ENCODE results near the gene PACS1. TPM values are rescaled to one million over a fixed set of nuclear protein-coding genes. Genes with fewer than 3 reads are reported as not detected.

The PACS1 gene
- total RNA-seq, 5 donors from 2014 or later (not counting 1 experiment from before 2014, with no cell fraction given): 222 to 268 (median 236) TPM

- Mint-ChIP-seq H3K4me1 (no peaks in the 10 kb centered on the region), H3K4me3 (no peak overlapping the region), H3K36me3 (no peaks in the 10 kb centered on the region), H3K9me3 (no peaks in the 10 kb centered on the region), H3K27me3 (peaks cover 4 to 6% of the 10 kb centered on the region in 2 donors), H3K27ac (no peak overlapping the region)
- WGBS (ENCODE audit: insufficient coverage): 93% methylated on average over 5 of the region's 8 CpGs
- Histone ChIP-seq H3K4me3 (ENCODE audit: control insufficient read depth in 1 of 2, extremely low read depth in 1 of 2, low read length in 1 of 2) (no peak overlapping the region), H3K9me3 (no peaks in the 10 kb centered on the region), H3K4me1 (ENCODE audit: control insufficient read depth in 1 of 2, extremely low read depth in 1 of 2, insufficient read depth in 2 of 2, low read length in 2 of 2) (no peaks in the 10 kb centered on the region), H3K36me3 (ENCODE audit: control insufficient read depth in 2 of 2, extremely low read depth in 1 of 2, insufficient read depth in 1 of 2, low read length in 1 of 2) (no peaks in the 10 kb centered on the region), H3K27ac (ENCODE audit: low read length) (no peak overlapping the region), H3K27me3 (replicated peaks in 1 of 2; ENCODE audit: control insufficient read depth in 2 of 2, extremely low read depth in 1 of 2, insufficient read depth in 2 of 2, low read length in 1 of 2) (peaks cover 0 to 23% of the 10 kb centered on the region in 2 experiments)
- CTCF ChIA-PET: interaction anchor here in 1 of 2 donors (0.6 to 0.7 kb wide), 2 partner anchors 184 to 353 kb away, joined by 3 to 7 read pairs; no protein-coding TSS in a partner anchor
- DNase-seq: no peak
- POLR2A ChIA-PET: no interaction called here
- ATAC-seq (replicated peaks in 1 of 4): no peak
Observed at GRCh38 chr11:66032957-66033735, 36.9 kb upstream of the PACS1 start.

GRCh38 chr11:66035653-66036333 lies 34.3 kb upstream of the PACS1 start:
- Mint-ChIP-seq H3K36me3 (no peaks in the 10 kb centered on the region), H3K4me1 (no peaks in the 10 kb centered on the region), H3K27ac (no peak overlapping the region), H3K27me3 (peaks cover 4 to 11% of the 10 kb centered on the region in 2 donors), H3K4me3 (no peak overlapping the region), H3K9me3 (no peaks in the 10 kb centered on the region)
- no peak overlapping the region for H3K27ac ChIP-seq (ENCODE audit: low read length)
- H3K27me3 ChIP-seq (replicated peaks in 1 of 2; ENCODE audit: control insufficient read depth in 2 of 2, extremely low read depth in 1 of 2, insufficient read depth in 2 of 2, low read length in 1 of 2): peaks cover 0 to 25% of the 10 kb centered on the region in 2 experiments
- ChIA-PET CTCF (interaction anchor here in 1 of 2 donors (0.5 kb wide), 1 partner anchor 525 kb away, joined by 4 read pairs; no protein-coding TSS in a partner anchor), POLR2A (no interaction called here)
- H3K9me3 ChIP-seq: no peaks in the 10 kb centered on the region
- no peak for DNase-seq
- 85% methylated on average over 5 of the region's 9 CpGs for WGBS (ENCODE audit: insufficient coverage)
- no peak overlapping the region for H3K4me3 ChIP-seq (ENCODE audit: control insufficient read depth in 1 of 2, extremely low read depth in 1 of 2, low read length in 1 of 2)
- no peaks in the 10 kb centered on the region for H3K4me1 ChIP-seq (ENCODE audit: control insufficient read depth in 1 of 2, extremely low read depth in 1 of 2, insufficient read depth in 2 of 2, low read length in 2 of 2)
- no peak for ATAC-seq (replicated peaks in 1 of 4)
- H3K36me3 ChIP-seq (ENCODE audit: control insufficient read depth in 2 of 2, extremely low read depth in 1 of 2, insufficient read depth in 1 of 2, low read length in 1 of 2): no peaks in the 10 kb centered on the region

- Histone ChIP-seq H3K9me3 (no peaks in the 10 kb centered on the region), H3K27me3 (replicated peaks in 1 of 2; ENCODE audit: control insufficient read depth in 2 of 2, extremely low read depth in 1 of 2, insufficient read depth in 2 of 2, low read length in 1 of 2) (peaks cover 0 to 25% of the 10 kb centered on the region in 2 experiments), H3K27ac (ENCODE audit: low read length) (no peak overlapping the region), H3K36me3 (ENCODE audit: control insufficient read depth in 2 of 2, extremely low read depth in 1 of 2, insufficient read depth in 1 of 2, low read length in 1 of 2) (no peaks in the 10 kb centered on the region), H3K4me3 (ENCODE audit: control insufficient read depth in 1 of 2, extremely low read depth in 1 of 2, low read length in 1 of 2) (no peak overlapping the region), H3K4me1 (ENCODE audit: control insufficient read depth in 1 of 2, extremely low read depth in 1 of 2, insufficient read depth in 2 of 2, low read length in 2 of 2) (no peaks in the 10 kb centered on the region)
- Mint-ChIP-seq H3K36me3 (no peaks in the 10 kb centered on the region), H3K27ac (no peak overlapping the region), H3K9me3 (no peaks in the 10 kb centered on the region), H3K4me3 (no peak overlapping the region), H3K4me1 (no peaks in the 10 kb centered on the region), H3K27me3 (peaks cover 4 to 7% of the 10 kb centered on the region in 2 donors)
- DNase-seq: no peak
- no peak for ATAC-seq (replicated peaks in 1 of 4)
- CTCF ChIA-PET: no interaction called here
- WGBS (ENCODE audit: insufficient coverage): 97% methylated on average over 4 of the region's 5 CpGs
- POLR2A ChIA-PET: no interaction called here
Observed at GRCh38 chr11:66036334-66036710, 33.8 kb upstream of the PACS1 start.

- Mint-ChIP-seq H3K27me3 (peaks cover 4 to 6% of the 10 kb centered on the region in 2 donors), H3K4me1 (no peaks in the 10 kb centered on the region), H3K9me3 (no peaks in the 10 kb centered on the region), H3K36me3 (no peaks in the 10 kb centered on the region), H3K4me3 (no peak overlapping the region), H3K27ac (no peak overlapping the region)
- Histone ChIP-seq H3K27ac (ENCODE audit: low read length) (no peak overlapping the region), H3K9me3 (no peaks in the 10 kb centered on the region), H3K36me3 (ENCODE audit: control insufficient read depth in 2 of 2, extremely low read depth in 1 of 2, insufficient read depth in 1 of 2, low read length in 1 of 2) (no peaks in the 10 kb centered on the region), H3K4me1 (ENCODE audit: control insufficient read depth in 1 of 2, extremely low read depth in 1 of 2, insufficient read depth in 2 of 2, low read length in 2 of 2) (no peaks in the 10 kb centered on the region), H3K4me3 (ENCODE audit: control insufficient read depth in 1 of 2, extremely low read depth in 1 of 2, low read length in 1 of 2) (no peak overlapping the region), H3K27me3 (replicated peaks in 1 of 2; ENCODE audit: control insufficient read depth in 2 of 2, extremely low read depth in 1 of 2, insufficient read depth in 2 of 2, low read length in 1 of 2) (peaks cover 0 to 25% of the 10 kb centered on the region in 2 experiments)
- 71% methylated on average over 1 of the region's 3 CpGs for WGBS (ENCODE audit: insufficient coverage)
- DNase-seq: no peak
- ATAC-seq (replicated peaks in 1 of 4): no peak
- POLR2A ChIA-PET: interaction anchor here in 1 of 2 donors (0.6 kb wide), 1 partner anchor 1152 kb away, joined by 6 read pairs; no protein-coding TSS in a partner anchor
- CTCF ChIA-PET: no interaction called here
Observed at GRCh38 chr11:66037327-66037726, 32.7 kb upstream of the PACS1 start.

DNA sequence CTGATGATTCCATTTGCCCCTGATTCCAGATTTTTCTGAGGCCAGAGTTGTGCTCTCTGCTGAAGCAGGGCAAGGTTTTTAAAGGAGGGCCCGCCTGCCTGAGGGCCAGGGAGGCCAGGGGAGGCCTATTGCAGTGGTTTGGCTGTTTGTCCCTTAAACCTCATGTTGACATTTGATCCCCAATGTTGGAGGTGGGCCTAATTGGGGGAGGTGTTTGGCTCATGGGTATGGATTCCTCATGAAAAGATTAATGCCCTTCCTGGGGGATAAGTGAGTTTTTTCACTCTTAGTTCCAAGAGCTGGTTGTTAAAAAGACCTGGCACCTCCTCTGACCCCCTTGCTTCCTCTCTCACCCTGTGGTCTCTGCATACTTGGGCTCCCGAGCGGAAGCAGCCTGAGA lies 30.3 kb upstream of the PACS1 start:
- H3K27me3 Mint-ChIP-seq: peaks cover 3 to 6% of the 10 kb centered on the region in 2 donors
- Histone ChIP-seq H3K4me1 (ENCODE audit: control insufficient read depth in 1 of 2, extremely low read depth in 1 of 2, insufficient read depth in 2 of 2, low read length in 2 of 2) (peaks cover 0 to under 1% of the 10 kb centered on the region in 2 experiments), H3K9me3 (no peaks in the 10 kb centered on the region), H3K4me3 (ENCODE audit: control insufficient read depth in 1 of 2, extremely low read depth in 1 of 2, low read length in 1 of 2) (no peak overlapping the region), H3K27ac (ENCODE audit: low read length) (no peak overlapping the region), H3K36me3 (ENCODE audit: control insufficient read depth in 2 of 2, extremely low read depth in 1 of 2, insufficient read depth in 1 of 2, low read length in 1 of 2) (no peaks in the 10 kb centered on the region), H3K27me3 (replicated peaks in 1 of 2; ENCODE audit: control insufficient read depth in 2 of 2, extremely low read depth in 1 of 2, insufficient read depth in 2 of 2, low read length in 1 of 2) (peaks cover 0 to 23% of the 10 kb centered on the region in 2 experiments)
- no peak overlapping the region for H3K4me3 Mint-ChIP-seq
- ChIA-PET POLR2A (no interaction called here), CTCF (no interaction called here)
- 86% methylated on average over 2 of the region's 3 CpGs for WGBS (ENCODE audit: insufficient coverage)
- ATAC-seq (replicated peaks in 1 of 4): no peak
- H3K4me1 Mint-ChIP-seq: peaks cover 2 to 5% (median 4%) of the 10 kb centered on the region in 3 donors
- no peak for DNase-seq
- no peak overlapping the region for H3K27ac Mint-ChIP-seq
- H3K9me3 Mint-ChIP-seq: no peaks in the 10 kb centered on the region
- no peaks in the 10 kb centered on the region for H3K36me3 Mint-ChIP-seq

DNA sequence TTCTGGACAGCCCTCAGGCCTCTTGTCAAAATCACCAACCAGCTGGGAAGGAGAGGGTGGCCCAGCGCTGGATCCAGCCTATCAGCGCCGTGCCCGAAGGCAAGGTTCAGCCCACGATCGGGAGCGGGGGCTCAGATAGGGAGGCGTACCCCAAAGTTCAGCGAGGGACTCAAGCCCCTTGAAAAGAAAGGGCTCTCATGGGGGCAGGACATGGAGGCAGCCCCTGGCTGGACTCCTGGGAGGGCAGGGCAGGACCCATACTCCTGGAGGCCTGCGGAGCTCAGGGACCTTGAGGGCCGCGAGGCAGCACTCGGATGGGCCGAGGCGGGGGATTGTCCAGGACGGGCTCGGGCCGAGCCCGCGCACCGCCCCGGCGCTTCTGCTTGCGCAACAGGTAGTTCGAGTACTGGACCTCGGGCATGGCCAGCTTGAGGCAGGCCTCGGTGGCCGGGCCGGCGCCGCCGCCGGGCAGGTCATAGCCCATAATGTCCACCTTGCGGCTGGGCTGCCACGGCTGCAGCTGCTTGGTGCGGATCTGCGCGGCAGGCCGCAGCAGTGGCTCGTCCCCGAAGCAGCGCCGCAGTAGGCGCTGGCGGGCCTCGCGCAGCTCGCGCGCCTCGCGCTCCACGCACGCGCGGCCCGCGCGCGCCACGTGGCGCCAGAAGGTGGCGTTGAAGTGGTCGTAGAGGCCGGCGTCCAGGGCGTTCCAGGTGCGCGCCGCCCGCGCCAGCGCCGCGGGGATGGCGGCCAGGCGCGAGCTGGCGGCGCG lies 27.7 kb upstream of the PACS1 start:
- ATAC-seq (replicated peaks in 1 of 4): no peak
- Histone ChIP-seq H3K9me3 (no peaks in the 10 kb centered on the region), H3K36me3 (ENCODE audit: control insufficient read depth in 2 of 2, extremely low read depth in 1 of 2, insufficient read depth in 1 of 2, low read length in 1 of 2) (no peaks in the 10 kb centered on the region), H3K4me3 (ENCODE audit: control insufficient read depth in 1 of 2, extremely low read depth in 1 of 2, low read length in 1 of 2) (no peak overlapping the region), H3K27me3 (replicated peaks in 1 of 2; ENCODE audit: control insufficient read depth in 2 of 2, extremely low read depth in 1 of 2, insufficient read depth in 2 of 2, low read length in 1 of 2) (peaks cover 0 to 12% of the 10 kb centered on the region in 2 experiments), H3K4me1 (ENCODE audit: control insufficient read depth in 1 of 2, extremely low read depth in 1 of 2, insufficient read depth in 2 of 2, low read length in 2 of 2) (peaks cover 0 to 10% of the 10 kb centered on the region in 2 experiments), H3K27ac (ENCODE audit: low read length) (no peak overlapping the region)
- H3K4me1 Mint-ChIP-seq: peaks cover 8 to 14% (median 11%) of the 10 kb centered on the region in 3 donors
- H3K4me3 Mint-ChIP-seq: no peak overlapping the region
- peaks cover 0 to 5% of the 10 kb centered on the region in 2 donors for H3K27me3 Mint-ChIP-seq
- POLR2A ChIA-PET: no interaction called here
- WGBS (ENCODE audit: insufficient coverage): 96% methylated on average over 68 of the region's 81 CpGs
- no peak overlapping the region for H3K27ac Mint-ChIP-seq
- CTCF ChIA-PET: interaction anchor here in 1 of 2 donors (0.6 kb wide), 1 partner anchor 551 kb away, joined by 3 read pairs; no protein-coding TSS in a partner anchor
- no peaks in the 10 kb centered on the region for H3K36me3 Mint-ChIP-seq
- H3K9me3 Mint-ChIP-seq: no peaks in the 10 kb centered on the region
- DNase-seq: no peak

Measured in T-cell (primary cell).